Bronchial smooth muscle cell (primary cell): Measurements from ENCODE around the gene TBC1D13. TPM values are rescaled to one million over a fixed set of nuclear protein-coding genes. Genes with fewer than 3 reads are reported as not detected.

ENCODE experiments used
- total RNA-seq: library from RNA; depleted of rRNA; stranded (reverse); fragments of >200 nt; gene quantifications from 2 replicates; pipeline ENCODE4 v1.2.1, GENCODE V29; 2014

Gene TBC1D13
- total RNA-seq: 9.0 and 10.8 TPM in 2 replicates

GRCh38 chr9:128786681-128787601, at the start of gene TBC1D13:
TSS of gene TBC1D13 (plus strand) at chr9:128787253. CDS start at chr9:128787354, 101 bp downstream.

GRCh38 chr9:128771745-128772519, 15.1 kb upstream of the TBC1D13 start, which contains the start of gene ZER1:
TSS of gene ZER1 (minus strand) at chr9:128771927. CDS start at chr9:128755565, 16,362 bp downstream.

GRCh38 chr9:128818099-128818838, 31.2 kb downstream of the TBC1D13 start, which contains the start of gene ENDOG:
TSS of gene ENDOG (plus strand) at chr9:128818500. CDS start at chr9:128818685, 185 bp downstream.

GRCh38 chr9:128829477-128830251, 42.6 kb downstream of the TBC1D13 start, which contains the start of gene SPOUT1:
TSS of gene SPOUT1 (minus strand) at chr9:128829794. CDS start at chr9:128829780, 14 bp downstream.

Other genes with a start within 250 kb of the TBC1D13 start
- gene SPTAN1, start 234.7 kb upstream of the TBC1D13 start, total RNA-seq: 362 and 422 TPM in 2 replicates
- 27.0 and 31.7 TPM in 2 replicates for gene DYNC2I2, start 130.4 kb upstream of the TBC1D13 start, total RNA-seq
- gene SET, start 98.0 kb upstream of the TBC1D13 start, total RNA-seq: 463 and 530 TPM in 2 replicates
- 0.34 and 0.79 TPM in 2 replicates for gene PKN3, start 84.8 kb upstream of the TBC1D13 start, total RNA-seq
- gene ZDHHC12, start 63.1 kb upstream of the TBC1D13 start, total RNA-seq: 23.4 and 28.7 TPM in 2 replicates
- gene ZER1, start 15.3 kb upstream of the TBC1D13 start, total RNA-seq: 16.8 and 19.1 TPM in 2 replicates
- 17.5 and 22.2 TPM in 2 replicates for gene ENDOG, start 31.2 kb downstream of the TBC1D13 start, total RNA-seq
- gene SPOUT1, start 42.5 kb downstream of the TBC1D13 start, total RNA-seq: 10.7 and 11.2 TPM in 2 replicates
- gene KYAT1, start 94.7 kb downstream of the TBC1D13 start, total RNA-seq: 8.4 and 8.7 TPM in 2 replicates
- 21.0 and 27.0 TPM in 2 replicates for gene LRRC8A, start 94.9 kb downstream of the TBC1D13 start, total RNA-seq
- 16.2 and 16.3 TPM in 2 replicates for gene PHYHD1, start 133.7 kb downstream of the TBC1D13 start, total RNA-seq
- gene DOLK, start 160.3 kb downstream of the TBC1D13 start, total RNA-seq: 26.0 and 28.4 TPM in 2 replicates
- 26.2 and 32.5 TPM in 2 replicates for gene NUP188, start 160.4 kb downstream of the TBC1D13 start, total RNA-seq
- 45.2 and 46.6 TPM in 2 replicates for gene SH3GLB2, start 241.1 kb downstream of the TBC1D13 start, total RNA-seq
- 20.2 and 25.5 TPM in 2 replicates for gene MIGA2, start 249.4 kb downstream of the TBC1D13 start, total RNA-seq